Measurements from ENCODE around the gene CELF6.

DNA sequence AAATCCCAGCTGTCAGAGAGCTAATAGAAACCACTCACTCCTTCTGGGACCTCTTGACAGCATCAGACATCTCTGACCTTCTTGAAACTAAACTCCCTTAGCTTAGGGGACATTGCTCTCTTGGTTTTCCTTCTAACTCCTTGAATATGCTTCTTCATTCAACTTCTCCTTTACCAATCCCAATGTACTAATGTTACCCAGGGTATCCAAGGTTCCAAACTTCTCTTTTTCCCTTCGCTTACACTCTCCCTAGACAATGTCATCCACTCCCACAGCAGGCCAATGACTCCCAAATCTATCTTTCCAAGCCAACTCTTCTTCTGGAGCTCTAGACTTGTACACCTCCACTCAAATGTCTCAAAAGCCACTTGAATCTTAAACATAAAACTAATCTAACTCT lies 41.2 kb upstream of the CELF6 start:
- TF ChIP-seq, protein P1, sequence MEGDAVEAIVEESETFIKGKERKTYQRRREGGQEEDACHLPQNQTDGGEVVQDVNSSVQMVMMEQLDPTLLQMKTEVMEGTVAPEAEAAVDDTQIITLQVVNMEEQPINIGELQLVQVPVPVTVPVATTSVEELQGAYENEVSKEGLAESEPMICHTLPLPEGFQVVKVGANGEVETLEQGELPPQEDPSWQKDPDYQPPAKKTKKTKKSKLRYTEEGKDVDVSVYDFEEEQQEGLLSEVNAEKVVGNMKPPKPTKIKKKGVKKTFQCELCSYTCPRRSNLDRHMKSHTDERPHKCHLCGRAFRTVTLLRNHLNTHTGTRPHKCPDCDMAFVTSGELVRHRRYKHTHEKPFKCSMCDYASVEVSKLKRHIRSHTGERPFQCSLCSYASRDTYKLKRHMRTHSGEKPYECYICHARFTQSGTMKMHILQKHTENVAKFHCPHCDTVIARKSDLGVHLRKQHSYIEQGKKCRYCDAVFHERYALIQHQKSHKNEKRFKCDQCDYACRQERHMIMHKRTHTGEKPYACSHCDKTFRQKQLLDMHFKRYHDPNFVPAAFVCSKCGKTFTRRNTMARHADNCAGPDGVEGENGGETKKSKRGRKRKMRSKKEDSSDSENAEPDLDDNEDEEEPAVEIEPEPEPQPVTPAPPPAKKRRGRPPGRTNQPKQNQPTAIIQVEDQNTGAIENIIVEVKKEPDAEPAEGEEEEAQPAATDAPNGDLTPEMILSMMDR (IDR thresholded peaks at IDR 0.05): no peak
- TF ChIP-seq ZFX (IDR thresholded peaks at IDR 0.05; ENCODE audit: borderline replicate concordance): no peak
